ENCODE measurements around the gene PELO. TPM values are rescaled to one million over a fixed set of nuclear protein-coding genes. Genes with fewer than 3 reads are reported as not detected.

The PELO gene
- total RNA-seq, 1 experiment from 2014 or later: 8.0 TPM

DNA sequence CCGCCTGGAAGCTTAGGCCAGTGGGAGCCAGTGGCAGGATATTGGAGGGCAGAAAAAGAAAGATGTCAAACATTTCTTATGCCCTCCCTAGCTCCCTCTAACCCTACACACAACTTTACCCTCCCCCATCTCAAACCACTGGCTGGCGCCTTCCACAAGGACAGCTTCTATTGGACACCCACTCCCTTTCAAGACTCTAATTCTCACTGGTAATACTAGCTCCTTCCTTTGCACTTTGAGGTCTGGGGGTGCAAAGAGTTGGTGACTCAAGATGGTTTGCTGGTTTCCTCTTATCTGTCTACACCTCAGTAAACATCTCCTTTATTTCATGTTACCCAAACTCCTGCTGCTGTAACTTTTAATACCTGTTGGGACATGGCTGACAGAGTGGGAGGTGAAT is 11.6 kb upstream of the PELO start:
- no peak overlapping the region for H3K9ac ChIP-seq (ENCODE audit: low read length)
- H3K27ac ChIP-seq (ENCODE audit: low read length): no peak overlapping the region
- H3K4me1 ChIP-seq (ENCODE audit: low read length): no peaks in the 10 kb centered on the region

GRCh38 chr5:52777186-52777585 is 10.5 kb upstream of the PELO start:
- Histone ChIP-seq H3K4me3 (ENCODE audit: low read length) (no peak overlapping the region), H3K36me3 (ENCODE audit: insufficient read depth, low read length) (no peaks in the 10 kb centered on the region), H3K27me3 (ENCODE audit: low read length) (no peaks in the 10 kb centered on the region), H2AFZ (ENCODE audit: low read length) (no peak overlapping the region), H3K27ac (ENCODE audit: low read length) (no peak overlapping the region), H3K9ac (ENCODE audit: low read length) (no peak overlapping the region), H3K4me1 (ENCODE audit: low read length) (no peaks in the 10 kb centered on the region), H3K4me2 (ENCODE audit: low read depth, low read length, poor library complexity, severe bottlenecking) (no peak overlapping the region), H3K9me2 (replicated peaks; ENCODE audit: insufficient read depth, low read length) (no peaks in the 10 kb centered on the region), H4K20me1 (ENCODE audit: insufficient read depth, low read depth, low read length) (no peaks in the 10 kb centered on the region), H3K79me2 (ENCODE audit: low read length) (no peaks in the 10 kb centered on the region), H3K9me3 (ENCODE audit: low read length) (no peaks in the 10 kb centered on the region)
- DNase-seq: no peak

More for the DNA sequence above, 11.6 kb upstream of the PELO start:
- H3K27me3 ChIP-seq (ENCODE audit: low read length): no peaks in the 10 kb centered on the region
- H3K4me3 ChIP-seq (ENCODE audit: low read length): no peak overlapping the region
- H4K20me1 ChIP-seq (ENCODE audit: insufficient read depth, low read depth, low read length): no peaks in the 10 kb centered on the region
- DNase-seq: no peak
- no peaks in the 10 kb centered on the region for H3K36me3 ChIP-seq (ENCODE audit: insufficient read depth, low read length)
- H3K9me3 ChIP-seq (ENCODE audit: low read length): no peaks in the 10 kb centered on the region
- H2AFZ ChIP-seq (ENCODE audit: low read length): no peak overlapping the region
- H3K79me2 ChIP-seq (ENCODE audit: low read length): no peaks in the 10 kb centered on the region
- no peaks in the 10 kb centered on the region for H3K9me2 ChIP-seq (replicated peaks; ENCODE audit: insufficient read depth, low read length)
- no peak overlapping the region for H3K4me2 ChIP-seq (ENCODE audit: low read depth, low read length, poor library complexity, severe bottlenecking)

DNA sequence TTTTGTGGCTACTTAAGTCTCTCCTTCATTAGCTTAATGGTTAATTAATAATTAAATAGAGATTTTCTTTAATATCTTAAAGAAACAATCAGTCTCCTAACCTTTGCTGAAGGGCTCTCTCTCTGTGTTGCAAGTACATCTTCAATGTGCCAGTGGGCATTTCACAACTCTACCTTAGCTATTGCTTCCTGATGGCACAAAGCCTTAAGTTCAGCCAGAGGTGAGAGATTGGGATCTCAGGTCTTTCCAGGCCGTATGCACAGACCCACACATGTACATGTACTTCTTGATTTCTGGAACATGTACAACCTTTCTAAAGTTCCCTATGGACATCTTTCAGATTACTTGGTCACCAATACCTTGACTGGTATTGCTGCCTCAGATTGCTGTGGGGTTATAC is 8.9 kb upstream of the PELO start:
- Histone ChIP-seq H3K9me2 (replicated peaks; ENCODE audit: insufficient read depth, low read length) (no peaks in the 10 kb centered on the region), H3K4me1 (ENCODE audit: low read length) (no peaks in the 10 kb centered on the region), H4K20me1 (ENCODE audit: insufficient read depth, low read depth, low read length) (no peaks in the 10 kb centered on the region), H3K9me3 (ENCODE audit: low read length) (no peaks in the 10 kb centered on the region), H3K36me3 (ENCODE audit: insufficient read depth, low read length) (no peaks in the 10 kb centered on the region), H3K4me2 (ENCODE audit: low read depth, low read length, poor library complexity, severe bottlenecking) (no peak overlapping the region), H2AFZ (ENCODE audit: low read length) (no peak overlapping the region), H3K27me3 (ENCODE audit: low read length) (no peaks in the 10 kb centered on the region), H3K79me2 (ENCODE audit: low read length) (no peaks in the 10 kb centered on the region), H3K9ac (ENCODE audit: low read length) (no peak overlapping the region), H3K4me3 (ENCODE audit: low read length) (no peak overlapping the region), H3K27ac (ENCODE audit: low read length) (no peak overlapping the region)
- DNase-seq: no peak

DNA sequence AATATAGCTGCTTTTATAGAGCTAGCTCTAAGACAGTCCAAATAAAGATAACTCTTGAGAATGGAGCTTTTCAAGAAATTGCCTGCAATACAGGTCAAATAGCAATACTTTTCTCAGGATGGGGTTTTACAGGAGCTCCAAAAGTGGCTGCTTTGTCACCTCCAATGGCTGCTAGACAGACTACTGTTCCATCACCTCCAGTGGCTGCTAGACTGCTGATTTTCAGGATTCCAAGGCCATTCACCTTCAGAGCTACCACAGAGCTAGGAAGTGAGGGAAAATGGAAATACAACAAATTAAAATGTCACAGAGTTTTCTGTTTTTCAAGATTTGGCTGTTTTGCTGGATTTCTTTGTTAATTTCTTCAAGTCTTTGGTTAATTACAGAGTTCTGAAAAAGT is 8.5 kb upstream of the PELO start:
- no peaks in the 10 kb centered on the region for H3K36me3 ChIP-seq (ENCODE audit: insufficient read depth, low read length)
- no peak for DNase-seq
- H3K27me3 ChIP-seq (ENCODE audit: low read length): no peaks in the 10 kb centered on the region
- no peaks in the 10 kb centered on the region for H3K9me3 ChIP-seq (ENCODE audit: low read length)
- no peaks in the 10 kb centered on the region for H3K79me2 ChIP-seq (ENCODE audit: low read length)
- no peak overlapping the region for H3K4me2 ChIP-seq (ENCODE audit: low read depth, low read length, poor library complexity, severe bottlenecking)
- no peak overlapping the region for H3K4me3 ChIP-seq (ENCODE audit: low read length)
- no peaks in the 10 kb centered on the region for H4K20me1 ChIP-seq (ENCODE audit: insufficient read depth, low read depth, low read length)
- H3K27ac ChIP-seq (ENCODE audit: low read length): no peak overlapping the region
- no peaks in the 10 kb centered on the region for H3K4me1 ChIP-seq (ENCODE audit: low read length)
- no peaks in the 10 kb centered on the region for H3K9me2 ChIP-seq (replicated peaks; ENCODE audit: insufficient read depth, low read length)
- H3K9ac ChIP-seq (ENCODE audit: low read length): no peak overlapping the region
- no peak overlapping the region for H2AFZ ChIP-seq (ENCODE audit: low read length)

DNA sequence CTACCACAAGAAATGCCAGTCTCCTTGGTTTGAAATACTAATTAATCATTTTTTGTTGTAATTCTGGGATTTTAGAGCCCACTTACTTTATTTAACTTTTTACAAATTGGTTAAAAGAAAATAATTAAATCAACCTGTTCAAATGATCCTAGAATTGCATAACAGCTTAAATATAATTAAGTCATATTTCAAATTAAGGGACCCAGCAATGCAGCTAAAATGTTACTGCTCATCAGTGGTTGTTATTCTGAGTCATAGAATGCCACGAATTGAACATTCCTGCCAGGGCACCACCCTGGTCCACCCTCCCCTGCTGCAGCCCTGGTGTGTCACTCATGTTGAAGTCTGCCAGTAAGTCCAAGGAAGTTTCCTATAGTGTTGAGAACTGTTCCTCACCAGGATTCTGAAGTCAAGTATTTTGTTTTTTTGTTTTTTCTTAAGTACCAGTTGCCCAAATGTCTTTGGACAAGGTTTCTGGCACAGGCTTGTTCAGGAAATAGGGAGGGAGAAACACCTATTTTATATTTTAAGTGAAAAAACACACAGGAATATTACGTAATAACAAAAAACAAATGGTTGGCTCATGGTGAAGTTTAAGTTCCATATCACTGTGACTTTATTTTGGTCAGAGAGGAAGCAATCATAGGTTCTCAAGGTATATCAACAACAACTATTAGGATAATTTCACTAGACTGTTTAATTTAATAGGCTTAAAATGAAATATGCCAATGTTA is 4.3 kb upstream of the PELO start:
- Histone ChIP-seq H3K4me2 (ENCODE audit: low read depth, low read length, poor library complexity, severe bottlenecking) (no peak overlapping the region), H2AFZ (ENCODE audit: low read length) (no peak overlapping the region), H3K36me3 (ENCODE audit: insufficient read depth, low read length) (no peaks in the 10 kb centered on the region), H3K4me3 (ENCODE audit: low read length) (no peak overlapping the region), H3K9me2 (replicated peaks; ENCODE audit: insufficient read depth, low read length) (no peaks in the 10 kb centered on the region), H3K27ac (ENCODE audit: low read length) (no peak overlapping the region), H3K9ac (ENCODE audit: low read length) (no peak overlapping the region), H4K20me1 (ENCODE audit: insufficient read depth, low read depth, low read length) (no peaks in the 10 kb centered on the region), H3K79me2 (ENCODE audit: low read length) (no peaks in the 10 kb centered on the region), H3K9me3 (ENCODE audit: low read length) (no peaks in the 10 kb centered on the region), H3K4me1 (ENCODE audit: low read length) (no peaks in the 10 kb centered on the region), H3K27me3 (ENCODE audit: low read length) (no peaks in the 10 kb centered on the region)
- DNase-seq: no peak

DNA sequence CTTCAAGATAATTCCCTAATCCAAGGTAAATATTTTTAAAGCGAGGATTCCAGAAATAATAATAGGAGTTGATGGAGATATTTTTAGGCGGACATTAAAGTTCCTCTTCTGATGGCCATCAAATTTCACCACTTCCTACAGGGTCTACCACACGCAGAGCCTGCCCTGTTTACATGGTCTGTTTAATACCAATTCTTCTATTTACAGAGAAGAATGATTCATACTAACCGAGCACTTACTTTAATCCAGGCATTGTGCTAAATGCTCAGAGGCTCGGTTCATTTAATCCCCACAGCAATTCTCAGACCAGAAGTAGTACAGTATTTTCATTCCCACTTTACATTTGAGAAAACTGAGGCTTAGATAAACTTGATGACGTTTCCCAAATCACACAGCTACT is 3.0 kb upstream of the PELO start:
- DNase-seq: no peak
- no peak overlapping the region for H2AFZ ChIP-seq (ENCODE audit: low read length)
- no peaks in the 10 kb centered on the region for H3K9me2 ChIP-seq (replicated peaks; ENCODE audit: insufficient read depth, low read length)

GRCh38 chr5:52786391-52786790 is 1.3 kb upstream of the PELO start:
- Histone ChIP-seq H3K9me3 (ENCODE audit: low read length) (no peaks in the 10 kb centered on the region), H3K4me1 (ENCODE audit: low read length) (no peaks in the 10 kb centered on the region), H3K4me2 (ENCODE audit: low read depth, low read length, poor library complexity, severe bottlenecking) (no peak overlapping the region), H3K79me2 (ENCODE audit: low read length) (no peaks in the 10 kb centered on the region), H2AFZ (ENCODE audit: low read length) (no peak overlapping the region), H3K27me3 (ENCODE audit: low read length) (no peaks in the 10 kb centered on the region), H3K9ac (ENCODE audit: low read length) (no peak overlapping the region), H4K20me1 (ENCODE audit: insufficient read depth, low read depth, low read length) (no peaks in the 10 kb centered on the region), H3K27ac (ENCODE audit: low read length) (no peak overlapping the region), H3K9me2 (replicated peaks; ENCODE audit: insufficient read depth, low read length) (no peaks in the 10 kb centered on the region), H3K4me3 (ENCODE audit: low read length) (no peak overlapping the region), H3K36me3 (ENCODE audit: insufficient read depth, low read length) (no peaks in the 10 kb centered on the region)
- no peak for DNase-seq

More for the DNA sequence above, 3.0 kb upstream of the PELO start:
- H3K36me3 ChIP-seq (ENCODE audit: insufficient read depth, low read length): no peaks in the 10 kb centered on the region
- H3K9me3 ChIP-seq (ENCODE audit: low read length): no peaks in the 10 kb centered on the region
- no peak overlapping the region for H3K4me2 ChIP-seq (ENCODE audit: low read depth, low read length, poor library complexity, severe bottlenecking)
- H3K27ac ChIP-seq (ENCODE audit: low read length): no peak overlapping the region
- H4K20me1 ChIP-seq (ENCODE audit: insufficient read depth, low read depth, low read length): no peaks in the 10 kb centered on the region
- no peak overlapping the region for H3K4me3 ChIP-seq (ENCODE audit: low read length)
- no peaks in the 10 kb centered on the region for H3K27me3 ChIP-seq (ENCODE audit: low read length)
- H3K4me1 ChIP-seq (ENCODE audit: low read length): no peaks in the 10 kb centered on the region
- no peaks in the 10 kb centered on the region for H3K79me2 ChIP-seq (ENCODE audit: low read length)
- no peak overlapping the region for H3K9ac ChIP-seq (ENCODE audit: low read length)

GRCh38 chr5:52786949-52787599 is 642 bp upstream of the PELO start:
- Histone ChIP-seq H3K36me3 (ENCODE audit: insufficient read depth, low read length) (no peaks in the 10 kb centered on the region), H4K20me1 (ENCODE audit: insufficient read depth, low read depth, low read length) (no peaks in the 10 kb centered on the region), H3K9me2 (replicated peaks; ENCODE audit: insufficient read depth, low read length) (no peaks in the 10 kb centered on the region), H2AFZ (ENCODE audit: low read length) (no peak overlapping the region), H3K4me3 (ENCODE audit: low read length) (no peak overlapping the region), H3K9me3 (ENCODE audit: low read length) (no peaks in the 10 kb centered on the region), H3K9ac (ENCODE audit: low read length) (no peak overlapping the region), H3K27me3 (ENCODE audit: low read length) (no peaks in the 10 kb centered on the region), H3K79me2 (ENCODE audit: low read length) (no peaks in the 10 kb centered on the region), H3K27ac (ENCODE audit: low read length) (no peak overlapping the region), H3K4me1 (ENCODE audit: low read length) (no peaks in the 10 kb centered on the region), H3K4me2 (ENCODE audit: low read depth, low read length, poor library complexity, severe bottlenecking) (no peak overlapping the region)
- peak; percentile 55 for DNase-seq
